Mucosa of stomach (tissue), 1 donor: Measurements from ENCODE around the gene OPTC.

ENCODE experiments used
- H3K27me3 ChIP-seq: one replicate; pipeline ENCODE4 v1.7.0; 2013; ENCODE audit warnings: mild to moderate bottlenecking, low read length; ENCODE audit not compliant: control insufficient read depth, insufficient read depth
- H3K36me3 ChIP-seq: one replicate; pipeline ENCODE4 v1.7.0; 2013; ENCODE audit warnings: low read length; ENCODE audit not compliant: control insufficient read depth, insufficient read depth
- H3K4me1 ChIP-seq: one replicate; pipeline ENCODE4 v1.7.0; 2013; ENCODE audit warnings: mild to moderate bottlenecking, low read length; ENCODE audit not compliant: control insufficient read depth, insufficient read depth
- H3K4me3 ChIP-seq: one replicate; pipeline ENCODE4 v1.7.0; 2013; ENCODE audit warnings: low read length
- H3K9ac ChIP-seq: one replicate; pipeline ENCODE4 v1.7.0; 2013; ENCODE audit warnings: mild to moderate bottlenecking, low read length, moderate library complexity
- H3K9me3 ChIP-seq: one replicate; pipeline ENCODE4 v1.7.0; 2013; ENCODE audit warnings: mild to moderate bottlenecking, low read length, moderate library complexity; ENCODE audit not compliant: control insufficient read depth
- donor health status: Pancreatic carcinoma.

OPTC gene

GRCh38 chr1:203521812-203522211 is 27.9 kb downstream of the OPTC start:
- H3K4me1 ChIP-seq = peaks cover 53% of the 10 kb centered on the region
- H3K4me3 ChIP-seq = no peak overlapping the region
- no peaks in the 10 kb centered on the region for H3K36me3 ChIP-seq
- no peaks in the 10 kb centered on the region for H3K9me3 ChIP-seq
- no peak overlapping the region for H3K9ac ChIP-seq
- no peaks in the 10 kb centered on the region for H3K27me3 ChIP-seq

- Histone ChIP-seq H3K4me3 (no peak overlapping the region), H3K36me3 (no peaks in the 10 kb centered on the region), H3K9me3 (no peaks in the 10 kb centered on the region), H3K27me3 (no peaks in the 10 kb centered on the region), H3K4me1 (peaks cover 54% of the 10 kb centered on the region), H3K9ac (no peak overlapping the region)
These were observed 28.3 kb downstream of the OPTC start for GRCh38 chr1:203522237-203522636.

DNA sequence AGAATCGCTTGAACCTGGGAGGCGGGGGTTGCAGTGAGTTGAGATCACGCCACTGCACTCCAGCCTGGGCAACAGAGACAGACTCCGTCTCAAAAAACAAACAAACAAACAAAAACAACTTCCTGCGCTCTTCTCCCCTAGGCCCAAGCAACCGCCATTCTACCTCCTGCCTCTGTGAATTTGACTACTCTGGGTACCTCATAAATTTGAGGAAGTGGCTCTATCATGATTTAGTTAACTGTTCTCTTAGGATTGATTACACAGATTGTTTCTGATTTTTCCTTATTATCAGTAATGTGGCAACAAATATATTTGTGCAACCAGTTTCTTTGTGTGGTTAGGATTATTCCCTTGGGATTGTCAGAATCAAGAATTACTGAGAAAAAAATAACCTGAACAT is 29.7 kb downstream of the OPTC start:
- Histone ChIP-seq H3K27me3 (no peaks in the 10 kb centered on the region), H3K9ac (no peak overlapping the region), H3K4me3 (no peak overlapping the region), H3K4me1 (peaks cover 48% of the 10 kb centered on the region), H3K9me3 (no peaks in the 10 kb centered on the region), H3K36me3 (no peaks in the 10 kb centered on the region)

DNA sequence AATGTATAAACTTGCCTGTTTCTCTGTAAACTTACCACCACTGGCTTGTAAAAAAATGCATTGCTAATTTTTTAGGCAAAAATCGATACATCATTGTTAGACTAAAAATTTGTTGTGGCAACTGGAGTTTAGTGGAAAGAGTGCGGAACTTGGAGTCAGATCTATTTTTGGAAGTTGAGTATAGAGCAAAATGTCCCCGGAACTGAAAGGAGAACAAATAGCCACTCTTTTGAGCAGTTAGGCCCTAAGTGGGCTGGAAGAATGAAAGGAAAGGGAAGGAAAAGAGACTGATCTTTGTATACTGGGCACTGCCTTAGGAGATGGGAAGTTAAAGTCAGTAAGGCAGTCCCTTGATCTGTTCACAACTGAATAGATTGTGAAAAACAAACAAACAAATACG is 30.2 kb downstream of the OPTC start:
- H3K9ac ChIP-seq = no peak overlapping the region
- peaks cover 45% of the 10 kb centered on the region for H3K4me1 ChIP-seq
- no peak overlapping the region for H3K4me3 ChIP-seq
- H3K27me3 ChIP-seq = no peaks in the 10 kb centered on the region
- no peaks in the 10 kb centered on the region for H3K9me3 ChIP-seq
- no peaks in the 10 kb centered on the region for H3K36me3 ChIP-seq

DNA sequence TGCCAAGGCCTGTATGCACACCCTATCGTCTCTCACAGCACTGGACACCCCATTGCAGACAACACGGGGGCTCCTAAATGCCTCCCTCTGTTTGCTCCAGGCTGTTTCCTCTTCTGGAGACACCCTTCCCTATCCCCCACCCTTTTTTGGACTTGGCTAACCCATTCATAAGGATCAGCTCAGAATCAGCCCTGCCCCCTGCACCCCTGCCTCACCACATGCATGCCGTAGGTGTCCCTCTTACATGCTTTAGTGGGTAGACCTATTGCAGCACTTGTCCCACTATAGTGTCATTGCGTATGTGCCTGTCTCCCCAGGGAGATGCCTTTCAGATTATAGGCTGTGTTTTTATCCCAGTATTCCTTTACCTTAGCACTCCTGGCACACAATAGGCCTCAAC is 30.9 kb downstream of the OPTC start:
- Histone ChIP-seq H3K27me3 (no peaks in the 10 kb centered on the region), H3K9me3 (no peaks in the 10 kb centered on the region), H3K36me3 (no peaks in the 10 kb centered on the region), H3K4me1 (peaks cover 39% of the 10 kb centered on the region), H3K4me3 (no peak overlapping the region), H3K9ac (no peak overlapping the region)

DNA sequence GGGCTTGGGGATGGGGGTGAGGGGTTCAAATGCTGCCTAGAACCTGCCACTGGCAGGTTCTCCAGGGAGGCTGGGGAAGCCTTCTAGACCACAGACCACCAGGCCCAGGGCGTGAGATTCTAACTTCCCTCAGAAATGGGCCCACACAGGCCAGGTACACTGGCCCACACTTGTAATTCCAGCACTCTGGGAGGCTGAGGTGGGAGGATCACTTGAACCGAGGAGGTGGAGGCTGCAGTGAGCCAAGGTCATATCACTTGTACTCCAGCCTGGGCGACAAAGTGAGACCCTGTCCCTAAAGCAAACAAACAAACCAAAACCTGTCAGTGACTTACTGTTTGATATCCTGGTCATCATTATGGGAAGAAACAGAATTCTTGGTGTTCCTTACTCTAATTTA is 31.7 kb downstream of the OPTC start:
- no peak overlapping the region for H3K9ac ChIP-seq
- H3K9me3 ChIP-seq = no peaks in the 10 kb centered on the region
- no peak overlapping the region for H3K4me3 ChIP-seq
- H3K36me3 ChIP-seq = no peaks in the 10 kb centered on the region
- H3K4me1 ChIP-seq = peaks cover 31% of the 10 kb centered on the region
- H3K27me3 ChIP-seq = no peaks in the 10 kb centered on the region

GRCh38 chr1:203526130-203526529 is 32.2 kb downstream of the OPTC start:
- H3K9ac ChIP-seq = no peak overlapping the region
- H3K9me3 ChIP-seq = no peaks in the 10 kb centered on the region
- H3K4me3 ChIP-seq = no peak overlapping the region
- H3K36me3 ChIP-seq = no peaks in the 10 kb centered on the region
- H3K27me3 ChIP-seq = no peaks in the 10 kb centered on the region
- peaks cover 26% of the 10 kb centered on the region for H3K4me1 ChIP-seq

GRCh38 chr1:203526572-203526971 is 32.6 kb downstream of the OPTC start:
- H3K9me3 ChIP-seq = no peaks in the 10 kb centered on the region
- H3K4me3 ChIP-seq = no peak overlapping the region
- no peaks in the 10 kb centered on the region for H3K36me3 ChIP-seq
- peaks cover 22% of the 10 kb centered on the region for H3K4me1 ChIP-seq
- no peak overlapping the region for H3K9ac ChIP-seq
- H3K27me3 ChIP-seq = no peaks in the 10 kb centered on the region

- Histone ChIP-seq H3K36me3 (no peaks in the 10 kb centered on the region), H3K27me3 (no peaks in the 10 kb centered on the region), H3K4me1 (peaks cover 18% of the 10 kb centered on the region), H3K9ac (no peak overlapping the region), H3K4me3 (no peak overlapping the region), H3K9me3 (no peaks in the 10 kb centered on the region)
These were observed 33.1 kb downstream of the OPTC start for GRCh38 chr1:203527013-203527412.

DNA sequence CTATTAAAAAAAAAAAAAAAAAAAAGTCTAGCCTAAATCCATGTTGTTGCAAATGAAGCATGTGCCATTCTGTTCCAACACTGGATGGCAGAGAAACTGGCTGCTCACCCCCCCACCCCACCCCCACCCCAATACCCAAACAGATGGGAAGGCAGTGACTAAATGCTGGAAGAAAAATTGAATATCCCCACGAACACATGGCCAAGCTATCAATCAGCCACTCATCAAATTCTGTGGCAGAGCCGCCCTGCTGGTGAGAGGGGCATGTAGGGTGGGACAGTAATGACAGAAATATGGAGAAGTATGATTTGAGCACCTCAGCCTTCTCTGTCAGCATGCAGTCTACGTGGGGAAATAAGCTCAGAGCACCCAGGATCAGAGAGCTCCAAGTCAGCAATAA is 34.1 kb downstream of the OPTC start:
- H3K27me3 ChIP-seq = no peaks in the 10 kb centered on the region
- H3K36me3 ChIP-seq = no peaks in the 10 kb centered on the region
- no peaks in the 10 kb centered on the region for H3K9me3 ChIP-seq
- no peak overlapping the region for H3K4me3 ChIP-seq
- H3K9ac ChIP-seq = no peak overlapping the region
- peaks cover 18% of the 10 kb centered on the region for H3K4me1 ChIP-seq

GRCh38 chr1:203528976-203529835 is 35.3 kb downstream of the OPTC start:
- Histone ChIP-seq H3K9me3 (no peaks in the 10 kb centered on the region), H3K4me1 (peaks cover 18% of the 10 kb centered on the region), H3K27me3 (no peaks in the 10 kb centered on the region), H3K9ac (no peak overlapping the region), H3K36me3 (no peaks in the 10 kb centered on the region), H3K4me3 (no peak overlapping the region)

GRCh38 chr1:203531063-203531462 is 37.1 kb downstream of the OPTC start:
- Histone ChIP-seq H3K4me1 (peaks cover 23% of the 10 kb centered on the region), H3K4me3 (no peak overlapping the region), H3K27me3 (no peaks in the 10 kb centered on the region), H3K36me3 (no peaks in the 10 kb centered on the region), H3K9ac (no peak overlapping the region), H3K9me3 (no peaks in the 10 kb centered on the region)

- Histone ChIP-seq H3K9me3 (no peaks in the 10 kb centered on the region), H3K4me1 (peaks cover 41% of the 10 kb centered on the region), H3K9ac (no peak overlapping the region), H3K36me3 (no peaks in the 10 kb centered on the region), H3K27me3 (no peaks in the 10 kb centered on the region), H3K4me3 (no peak overlapping the region)
These were observed 40.1 kb downstream of the OPTC start for GRCh38 chr1:203534012-203534411.
